WI38 (cell line): ENCODE data around the gene KRT222.

Experiments
- H3K4me3 ChIP-seq: 2 replicates; pipeline ENCODE4 v1.5.1; 2011; ENCODE audit warnings: low read depth, mild to moderate bottlenecking, control low read depth, low read length
- TF ChIP-seq, protein P1 (sequence below): IDR thresholded peaks from 2 replicates; pipeline ENCODE4 v1.5.1; 2012; ENCODE audit warnings: low read depth, mild to moderate bottlenecking, control low read depth, low read length

KRT222 gene

DNA sequence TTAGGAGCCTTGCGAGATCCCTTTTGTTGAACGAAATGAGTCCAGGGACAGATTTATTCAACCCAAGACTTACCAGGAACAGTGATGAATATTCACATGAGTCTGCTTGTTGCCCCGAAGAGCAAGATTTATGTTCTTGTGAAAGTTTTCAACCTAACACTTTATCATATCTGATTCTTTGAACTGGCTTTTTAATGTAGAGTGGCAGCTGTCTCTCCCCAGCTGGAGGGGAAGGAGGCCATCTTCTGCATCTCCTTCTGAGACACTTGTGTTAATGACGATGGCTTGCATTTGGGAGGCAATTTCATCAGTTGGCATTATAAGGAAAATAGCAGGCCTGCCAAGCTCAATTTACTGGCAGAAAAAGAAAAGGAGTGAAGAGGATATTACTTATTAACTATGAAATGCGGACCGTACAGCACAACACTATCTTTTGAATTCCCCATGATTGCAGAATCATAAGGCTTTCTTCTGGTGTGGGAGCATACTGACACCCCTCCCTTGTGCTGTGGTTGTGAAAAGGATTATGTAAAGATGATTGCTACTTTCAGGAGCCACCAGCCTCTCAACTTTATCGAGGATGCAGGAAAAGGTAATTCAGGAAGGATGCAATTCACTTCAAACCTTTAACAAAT is 53.0 kb downstream of the KRT222 start:
- TF ChIP-seq, protein P1, sequence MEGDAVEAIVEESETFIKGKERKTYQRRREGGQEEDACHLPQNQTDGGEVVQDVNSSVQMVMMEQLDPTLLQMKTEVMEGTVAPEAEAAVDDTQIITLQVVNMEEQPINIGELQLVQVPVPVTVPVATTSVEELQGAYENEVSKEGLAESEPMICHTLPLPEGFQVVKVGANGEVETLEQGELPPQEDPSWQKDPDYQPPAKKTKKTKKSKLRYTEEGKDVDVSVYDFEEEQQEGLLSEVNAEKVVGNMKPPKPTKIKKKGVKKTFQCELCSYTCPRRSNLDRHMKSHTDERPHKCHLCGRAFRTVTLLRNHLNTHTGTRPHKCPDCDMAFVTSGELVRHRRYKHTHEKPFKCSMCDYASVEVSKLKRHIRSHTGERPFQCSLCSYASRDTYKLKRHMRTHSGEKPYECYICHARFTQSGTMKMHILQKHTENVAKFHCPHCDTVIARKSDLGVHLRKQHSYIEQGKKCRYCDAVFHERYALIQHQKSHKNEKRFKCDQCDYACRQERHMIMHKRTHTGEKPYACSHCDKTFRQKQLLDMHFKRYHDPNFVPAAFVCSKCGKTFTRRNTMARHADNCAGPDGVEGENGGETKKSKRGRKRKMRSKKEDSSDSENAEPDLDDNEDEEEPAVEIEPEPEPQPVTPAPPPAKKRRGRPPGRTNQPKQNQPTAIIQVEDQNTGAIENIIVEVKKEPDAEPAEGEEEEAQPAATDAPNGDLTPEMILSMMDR = no peak
- no peak overlapping the region for H3K4me3 ChIP-seq

DNA sequence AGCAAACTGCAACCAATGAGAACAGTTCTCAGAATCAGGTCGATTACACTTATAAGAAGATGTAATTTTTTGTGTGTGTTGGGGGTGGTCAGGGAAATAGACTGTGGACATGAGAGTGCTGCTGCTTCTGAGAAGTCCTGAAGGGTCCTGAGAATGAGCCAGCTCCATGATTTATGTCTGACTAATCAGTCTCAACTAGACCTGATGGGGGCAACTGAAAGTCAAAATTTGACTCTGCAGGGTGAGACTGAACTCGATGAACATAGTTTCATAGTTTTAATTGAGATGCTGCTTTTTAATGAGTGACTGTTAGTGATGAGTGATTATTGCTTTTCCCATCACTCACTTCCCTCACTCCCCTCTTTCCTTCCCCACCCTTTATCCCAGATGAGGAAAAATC is 54.6 kb downstream of the KRT222 start:
- TF ChIP-seq, protein P1 = no peak
- no peak overlapping the region for H3K4me3 ChIP-seq

DNA sequence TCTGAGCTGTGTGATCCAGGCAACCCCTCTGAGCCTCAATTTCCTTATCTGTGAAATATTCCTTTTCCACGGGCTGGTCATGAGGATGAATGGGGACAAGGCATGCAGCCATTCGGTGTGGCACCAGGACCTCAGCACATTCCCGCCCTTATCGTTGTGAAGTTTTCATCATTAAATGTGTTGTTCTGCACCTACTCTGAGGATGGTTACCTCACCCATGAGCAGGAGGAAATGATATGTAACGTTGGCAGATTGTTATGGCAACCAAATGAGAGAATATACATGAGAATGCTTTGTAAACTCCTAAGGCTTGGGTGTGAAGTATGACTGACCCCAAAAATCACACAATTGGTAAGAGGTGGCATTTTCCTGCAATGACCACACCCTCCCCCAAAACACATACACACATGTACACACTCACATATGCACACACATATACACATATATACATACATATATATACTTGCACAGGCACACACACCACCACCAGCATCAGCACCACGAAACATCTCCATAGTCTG is 56.9 kb downstream of the KRT222 start:
- TF ChIP-seq, protein P1 = no peak
- no peak overlapping the region for H3K4me3 ChIP-seq

DNA sequence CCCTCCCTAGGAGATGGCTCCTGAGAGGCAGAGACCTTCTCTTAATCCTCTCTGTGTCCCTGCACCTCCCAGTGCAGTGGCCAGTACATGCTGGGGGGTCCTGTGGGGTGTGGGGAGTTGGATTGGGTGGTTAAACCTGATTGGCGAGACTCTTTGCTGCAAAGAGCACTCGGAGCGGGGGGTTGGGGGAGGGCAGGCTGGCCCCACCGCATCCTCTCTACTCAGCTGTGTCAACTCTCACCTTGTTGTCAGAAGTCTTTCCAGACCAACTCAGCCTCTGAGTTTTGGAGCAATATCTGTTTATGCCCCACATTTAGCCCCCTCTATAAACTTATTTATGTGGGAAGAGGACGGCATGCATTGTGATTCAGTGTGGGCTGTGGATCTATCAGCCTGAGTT is 57.3 kb downstream of the KRT222 start:
- H3K4me3 ChIP-seq = no peak overlapping the region

DNA sequence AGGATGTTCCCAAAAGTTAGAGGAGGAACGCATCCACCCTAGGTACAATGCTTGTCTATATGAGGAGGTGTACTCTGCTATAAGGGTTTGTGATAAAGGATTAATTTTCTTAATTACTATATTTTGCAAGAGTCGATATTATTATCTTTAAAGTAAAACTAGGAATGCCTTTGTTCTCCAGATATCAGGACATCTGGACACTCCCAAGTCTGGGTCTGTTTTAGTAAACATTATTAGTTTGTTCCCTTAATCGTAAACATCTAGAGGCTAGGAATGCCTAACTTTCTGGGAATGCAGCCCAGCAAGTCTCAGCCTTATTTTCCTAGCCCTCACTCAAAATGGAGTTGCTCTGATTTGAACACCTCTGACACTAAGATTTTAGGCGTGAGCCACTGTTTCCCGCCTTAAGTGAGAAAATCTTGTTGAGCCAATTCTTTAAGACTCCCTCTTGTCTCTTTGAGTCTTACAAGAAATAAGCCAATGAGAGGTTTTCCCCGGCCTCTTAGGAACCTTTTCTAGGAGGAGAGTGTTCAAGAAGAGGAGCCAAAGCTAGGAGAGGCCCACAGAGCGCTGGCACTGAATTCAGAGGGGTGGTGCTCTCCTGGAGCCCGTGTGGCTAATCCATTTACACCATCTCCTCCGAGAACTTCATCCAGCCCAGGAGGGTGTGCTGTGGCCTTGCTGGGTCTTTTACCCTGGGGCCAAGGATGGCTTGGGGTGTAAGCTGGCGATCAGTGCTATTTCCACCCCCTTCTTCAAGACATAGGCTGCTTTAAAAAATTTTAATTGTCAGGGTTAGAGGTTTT is 58.2 kb downstream of the KRT222 start:
- TF ChIP-seq, protein P1 = no peak
- no peak overlapping the region for H3K4me3 ChIP-seq

More for the DNA sequence above, 57.3 kb downstream of the KRT222 start:
- TF ChIP-seq, protein P1 = no peak

DNA sequence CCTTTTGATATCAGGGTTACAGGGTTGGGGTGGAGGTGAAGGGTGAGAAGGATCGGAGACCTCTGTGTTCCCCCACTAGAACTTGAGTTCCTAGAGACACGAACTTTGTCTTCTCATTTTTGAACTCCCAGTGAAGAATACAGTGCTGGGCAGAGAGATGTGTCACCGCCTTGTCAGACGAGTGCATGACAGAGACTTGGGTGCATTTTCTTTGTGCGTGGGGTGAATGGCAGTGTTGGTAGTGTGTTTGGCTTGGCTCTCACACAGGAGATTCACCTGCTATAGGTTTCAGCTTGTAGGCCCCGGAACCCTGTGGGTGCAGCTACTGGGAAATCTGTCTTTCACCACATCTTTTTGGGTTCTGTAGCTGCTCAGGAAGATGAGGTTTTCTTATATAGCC is 59.7 kb downstream of the KRT222 start:
- no peak overlapping the region for H3K4me3 ChIP-seq
- TF ChIP-seq, protein P1 = no peak
